A673 (cell line): ENCODE results near the gene PASK. TPM values are rescaled to one million over a fixed set of nuclear protein-coding genes. Genes with fewer than 3 reads are reported as not detected.

ENCODE experiments used
- BruUV-seq: library from RNA; stranded (reverse); fragments of 400-500 nt; replicated peaks from 2 replicates; lab custom pipeline; 2021; lab: Mats Ljungman, UMichigan
- CTCF ChIA-PET: fragments of 300-600 bp; sonication (Branson Sonifier 250); formaldehyde crosslinking; loops from one replicate; lab custom pipeline; 2022; ENCODE audit warnings: antibody characterized with exemption; lab: Charles Lee
- POLR2A ChIA-PET: fragments of 300-600 bp; sonication (Branson Sonifier 250); formaldehyde crosslinking; loops from one replicate; lab custom pipeline; 2022; ENCODE audit warnings: antibody characterized with exemption; ENCODE audit not compliant: low non-redundant PET; lab: Charles Lee
- DNase-seq: peaks from one replicate; pipeline ENCODE4 v3.0.0-alpha.2; 2015; ENCODE audit warnings: low spot score
- H3K27ac ChIP-seq: fragments of 200-600 bp; sonication (generic); 2 replicates; pipeline ENCODE4 v1.5.1; 2016; ENCODE audit warnings: mixed run types, low read depth, mild to moderate bottlenecking, mixed read lengths, antibody characterized with exemption, low read length; ENCODE audit not compliant: poor library complexity, severe bottlenecking
- H3K27me3 ChIP-seq: fragments of 200-600 bp; sonication (generic); replicated peaks from 2 replicates; pipeline ENCODE4 v1.6.1; 2017; ENCODE audit warnings: mixed run types, low read depth, mild to moderate bottlenecking, mixed read lengths, antibody characterized with exemption, low read length; ENCODE audit not compliant: insufficient read depth, poor library complexity
- H3K36me3 ChIP-seq: fragments of 200-600 bp; sonication (generic); 2 replicates; pipeline ENCODE4 v1.6.1; 2016; ENCODE audit warnings: mixed run types, mild to moderate bottlenecking, mixed read lengths, antibody characterized with exemption, low read length; ENCODE audit not compliant: insufficient read depth, poor library complexity, severe bottlenecking
- H3K4me1 ChIP-seq: fragments of 200-600 bp; sonication (generic); 2 replicates; pipeline ENCODE4 v1.6.1; 2017; ENCODE audit warnings: mixed run types, mild to moderate bottlenecking, mixed read lengths, antibody characterized with exemption, low read length; ENCODE audit not compliant: insufficient read depth, poor library complexity, severe bottlenecking
- H3K4me3 ChIP-seq: fragments of 200-600 bp; sonication (generic); 2 replicates; pipeline ENCODE4 v1.5.1; 2016; ENCODE audit warnings: low read depth, mixed run types, mild to moderate bottlenecking, mixed read lengths, low read length; ENCODE audit not compliant: poor library complexity, severe bottlenecking
- H3K9me3 ChIP-seq: fragments of 200-600 bp; sonication (generic); 2 replicates; pipeline ENCODE4 v1.6.1; 2016; ENCODE audit warnings: mixed run types, low read depth, mild to moderate bottlenecking, mixed read lengths, antibody characterized with exemption, low read length; ENCODE audit not compliant: poor library complexity, severe bottlenecking
- CTCF ChIP-seq: fragments of 300-800, 200-600 bp; sonication (generic); conservative IDR thresholded peaks from 2 replicates; pipeline ENCODE4 v1.5.1; 2017; ENCODE audit warnings: low read depth, mild to moderate bottlenecking, antibody characterized with exemption, low read length, moderate library complexity, mixed read lengths
- EZH2 ChIP-seq: fragments of 200-600 bp; sonication (generic); IDR thresholded peaks from 2 replicates; pipeline ENCODE4 v1.6.1; 2017; ENCODE audit warnings: borderline replicate concordance, low read depth, mild to moderate bottlenecking, mixed read lengths, antibody characterized with exemption, low read length; ENCODE audit not compliant: poor library complexity, severe bottlenecking
- intact Hi-C: fragments of 100-400 bp; cut with micrococcal nuclease; formaldehyde crosslinking; loops from one replicate; pipeline ENCODE4 v1.10.0; 2022; ENCODE audit not compliant: unreplicated experiment
- total RNA-seq: library from RNA; stranded (reverse); gene quantifications from 2 replicates; pipeline ENCODE4 v1.2.3, GENCODE V29; 2021

Gene PASK
- total RNA-seq, 1 experiment from 2014 or later: 59.4 TPM

GRCh38 chr2:241064008-241064801, 85.1 kb downstream of the PASK start:
- no peak for DNase-seq
- ChIA-PET POLR2A (no interaction called here), CTCF (no interaction called here)
- H3K27me3 ChIP-seq: no peaks in the 10 kb centered on the region
- H3K27ac ChIP-seq: no peak overlapping the region
- H3K4me1 ChIP-seq: no peaks in the 10 kb centered on the region
- H3K9me3 ChIP-seq: no peaks in the 10 kb centered on the region
- BruUV-seq: no TSS peak
- H3K4me3 ChIP-seq: no peak overlapping the region
- no peak for TF ChIP-seq EZH2
- no peak for TF ChIP-seq CTCF
- H3K36me3 ChIP-seq: no peaks in the 10 kb centered on the region
- intact Hi-C loops: no loop called here

- intact Hi-C loops: no loop called here
- CTCF ChIA-PET: no interaction called here
- no TSS peak for BruUV-seq
- no peak overlapping the region for H3K27ac ChIP-seq
- no peaks in the 10 kb centered on the region for H3K27me3 ChIP-seq
- POLR2A ChIA-PET: no interaction called here
- no peak overlapping the region for H3K4me3 ChIP-seq
- no peaks in the 10 kb centered on the region for H3K9me3 ChIP-seq
- H3K4me1 ChIP-seq: no peaks in the 10 kb centered on the region
- DNase-seq: no peak
- TF ChIP-seq EZH2: no peak
- no peak for TF ChIP-seq CTCF
- no peaks in the 10 kb centered on the region for H3K36me3 ChIP-seq
Measured at GRCh38 chr2:241063587-241063986, 85.7 kb downstream of the PASK start.

- DNase-seq: no peak
- POLR2A ChIA-PET: no interaction called here
Measured at GRCh38 chr2:241063093-241063551, 86.2 kb downstream of the PASK start.

More at GRCh38 chr2:241063093-241063551, 86.2 kb downstream of the PASK start:
- Histone ChIP-seq H3K4me1 (no peaks in the 10 kb centered on the region), H3K36me3 (no peaks in the 10 kb centered on the region), H3K27ac (no peak overlapping the region), H3K27me3 (no peaks in the 10 kb centered on the region), H3K4me3 (no peak overlapping the region), H3K9me3 (no peaks in the 10 kb centered on the region)
- no peak for TF ChIP-seq CTCF
- TF ChIP-seq EZH2: no peak
- no TSS peak for BruUV-seq
- intact Hi-C loops: no loop called here
- CTCF ChIA-PET: no interaction called here
